DND-41 (cell line): ENCODE data around the gene AP3D1.

ENCODE experiments used
- ATAC-seq: fragments of 200-7000 bp; cut with Tn5 transposase; 3 replicates; pipeline ENCODE4 v1.9.1; 2021; ENCODE audit warnings: low read depth; ENCODE audit not compliant: insufficient read depth
- DNase-seq: peaks from one replicate; pipeline ENCODE4 v3.0.0-alpha.2; 2020
- H2AFZ ChIP-seq: 2 replicates; pipeline ENCODE4 v1.6.0; 2012; ENCODE audit warnings: low read depth, low read length
- H3K27ac ChIP-seq: 2 replicates; pipeline ENCODE4 v1.5.1; 2012; ENCODE audit warnings: low read length, inconsistent platforms
- H3K27me3 ChIP-seq: fragments of 200-600 bp; sonication (generic); 2 replicates; pipeline ENCODE4 v1.6.0; 2012; ENCODE audit warnings: low read length, mild to moderate bottlenecking, inconsistent platforms; ENCODE audit not compliant: insufficient read depth, poor library complexity
- H3K36me3 ChIP-seq: 2 replicates; pipeline ENCODE4 v1.5.1; 2012; ENCODE audit warnings: low read length, inconsistent platforms; ENCODE audit not compliant: insufficient read depth
- H3K4me1 ChIP-seq: 2 replicates; pipeline ENCODE4 v1.5.1; 2012; ENCODE audit warnings: mild to moderate bottlenecking, low read length; ENCODE audit not compliant: insufficient read depth
- H3K4me2 ChIP-seq: 2 replicates; pipeline ENCODE4 v1.6.0; 2012; ENCODE audit warnings: mild to moderate bottlenecking, moderate library complexity, low read length, inconsistent platforms; ENCODE audit not compliant: insufficient read depth
- H3K4me3 ChIP-seq, 2 experiments: fragments of 200-600 bp in 1 of 2; shearing (Covaris generic) in 1 of 2; 2 replicates each; pipeline ENCODE4 v1.5.1; 2012 to 2016; ENCODE audit warnings: inconsistent platforms in 2 of 2, low read length in 2 of 2, mild to moderate bottlenecking in 2 of 2, low read depth in 1 of 2, moderate library complexity in 1 of 2
- H3K79me2 ChIP-seq: 2 replicates; pipeline ENCODE4 v1.6.0; 2012; ENCODE audit warnings: low read length, inconsistent platforms; ENCODE audit not compliant: insufficient read depth
- H3K9ac ChIP-seq: 2 replicates; pipeline ENCODE4 v1.6.0; 2012; ENCODE audit warnings: low read depth, mild to moderate bottlenecking, inconsistent platforms, low read length, moderate library complexity
- H3K9me3 ChIP-seq: 2 replicates; pipeline ENCODE4 v1.5.1; 2012; ENCODE audit warnings: low read length, moderate library complexity, mild to moderate bottlenecking, inconsistent platforms; ENCODE audit not compliant: insufficient read depth, severe bottlenecking
- H4K20me1 ChIP-seq: 2 replicates; pipeline ENCODE4 v1.6.0; 2012; ENCODE audit warnings: low read length; ENCODE audit not compliant: insufficient read depth
- EZH2 ChIP-seq: IDR thresholded peaks from 3 replicates; pipeline ENCODE4 v1.6.1; 2012; ENCODE audit warnings: borderline replicate concordance, low read depth, mild to moderate bottlenecking, moderate library complexity, low read length, inconsistent platforms; ENCODE audit not compliant: severe bottlenecking
- TF ChIP-seq, protein P1 (sequence below): IDR thresholded peaks from 2 replicates; pipeline ENCODE4 v1.5.1; 2012; ENCODE audit warnings: borderline replicate concordance, low read length, moderate library complexity, mild to moderate bottlenecking; ENCODE audit not compliant: poor library complexity, severe bottlenecking; ENCODE audit errors: extremely low read depth

AP3D1 gene

DNA sequence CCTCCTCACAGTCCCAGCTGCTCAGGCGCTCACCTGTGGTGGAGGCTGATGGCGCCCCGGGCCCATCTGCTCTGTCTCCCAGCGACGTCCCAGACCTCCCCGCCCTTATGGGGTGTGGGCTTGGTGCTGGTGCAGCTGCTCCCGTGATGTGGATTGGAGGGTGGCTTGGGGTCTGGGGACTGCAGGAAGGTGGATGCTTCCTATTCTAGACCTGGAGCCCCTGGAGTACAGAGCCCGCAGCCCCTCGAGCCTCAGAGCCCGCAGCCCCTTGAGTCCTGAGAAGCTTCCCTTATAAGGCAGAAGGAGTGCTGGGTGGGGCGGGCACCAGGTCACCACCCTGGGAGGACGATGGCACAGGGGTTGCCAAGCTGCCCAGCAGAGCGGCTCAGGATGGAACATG, 44.0 kb upstream of the AP3D1 start:
- Histone ChIP-seq H3K27ac (no peak overlapping the region), H4K20me1 (peaks cover 89% of the 10 kb centered on the region), H3K27me3 (no peaks in the 10 kb centered on the region), H3K36me3 (peaks cover 98% of the 10 kb centered on the region), H3K4me1 (no peaks in the 10 kb centered on the region), H3K4me2 (no peak overlapping the region), H3K9ac (no peak overlapping the region), H3K9me3 (no peaks in the 10 kb centered on the region), H3K79me2 (peaks cover 93% of the 10 kb centered on the region), H2AFZ (no peak overlapping the region), H3K4me3 (no peak overlapping the region)
- DNase-seq, result no peak
- TF ChIP-seq EZH2, result no peak
- TF ChIP-seq, protein P1, sequence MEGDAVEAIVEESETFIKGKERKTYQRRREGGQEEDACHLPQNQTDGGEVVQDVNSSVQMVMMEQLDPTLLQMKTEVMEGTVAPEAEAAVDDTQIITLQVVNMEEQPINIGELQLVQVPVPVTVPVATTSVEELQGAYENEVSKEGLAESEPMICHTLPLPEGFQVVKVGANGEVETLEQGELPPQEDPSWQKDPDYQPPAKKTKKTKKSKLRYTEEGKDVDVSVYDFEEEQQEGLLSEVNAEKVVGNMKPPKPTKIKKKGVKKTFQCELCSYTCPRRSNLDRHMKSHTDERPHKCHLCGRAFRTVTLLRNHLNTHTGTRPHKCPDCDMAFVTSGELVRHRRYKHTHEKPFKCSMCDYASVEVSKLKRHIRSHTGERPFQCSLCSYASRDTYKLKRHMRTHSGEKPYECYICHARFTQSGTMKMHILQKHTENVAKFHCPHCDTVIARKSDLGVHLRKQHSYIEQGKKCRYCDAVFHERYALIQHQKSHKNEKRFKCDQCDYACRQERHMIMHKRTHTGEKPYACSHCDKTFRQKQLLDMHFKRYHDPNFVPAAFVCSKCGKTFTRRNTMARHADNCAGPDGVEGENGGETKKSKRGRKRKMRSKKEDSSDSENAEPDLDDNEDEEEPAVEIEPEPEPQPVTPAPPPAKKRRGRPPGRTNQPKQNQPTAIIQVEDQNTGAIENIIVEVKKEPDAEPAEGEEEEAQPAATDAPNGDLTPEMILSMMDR, result no peak
- no peak for ATAC-seq

GRCh38 chr19:2194513-2195078, 43.2 kb upstream of the AP3D1 start:
- TF ChIP-seq EZH2, result no peak
- TF ChIP-seq, protein P1, result no peak
- ATAC-seq (no peak), DNase-seq (no peak)
- Histone ChIP-seq H3K9me3 (no peaks in the 10 kb centered on the region), H3K27me3 (no peaks in the 10 kb centered on the region), H3K4me2 (no peak overlapping the region), H3K27ac (no peak overlapping the region), H3K4me1 (no peaks in the 10 kb centered on the region), H3K9ac (no peak overlapping the region), H3K79me2 (peaks cover 93% of the 10 kb centered on the region), H3K36me3 (peaks cover 98% of the 10 kb centered on the region), H2AFZ (no peak overlapping the region), H4K20me1 (peaks cover 89% of the 10 kb centered on the region), H3K4me3 (no peak overlapping the region)

DNA sequence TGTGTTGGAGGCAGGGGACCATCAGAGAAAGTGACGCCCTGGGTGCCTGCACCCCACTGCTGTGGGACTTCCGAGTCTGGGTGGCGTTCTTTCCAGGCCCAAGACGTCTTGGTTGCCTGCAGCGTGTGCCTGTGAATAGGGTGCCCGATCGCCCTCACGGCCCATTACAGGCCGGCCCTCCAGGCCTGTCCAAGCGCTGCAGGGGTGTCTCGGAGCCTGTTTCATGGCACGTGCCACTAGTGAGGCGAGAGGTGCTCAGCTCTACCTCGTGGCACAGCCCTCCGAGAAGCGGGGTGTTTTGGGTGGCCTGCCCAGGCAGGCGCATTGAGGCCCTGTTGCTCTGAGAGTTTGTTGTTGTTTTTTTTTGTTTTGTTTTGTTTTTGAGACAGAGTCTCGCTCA, 42.4 kb upstream of the AP3D1 start:
- no peaks in the 10 kb centered on the region for H3K4me1 ChIP-seq
- no peaks in the 10 kb centered on the region for H3K9me3 ChIP-seq
- no peaks in the 10 kb centered on the region for H3K27me3 ChIP-seq
- TF ChIP-seq, protein P1, result no peak
- no peak for TF ChIP-seq EZH2
- peaks cover 98% of the 10 kb centered on the region for H3K36me3 ChIP-seq
- no peak overlapping the region for H3K4me2 ChIP-seq
- H4K20me1 ChIP-seq, result peaks cover 89% of the 10 kb centered on the region
- no peak overlapping the region for H2AFZ ChIP-seq
- DNase-seq (no peak), ATAC-seq (no peak)
- H3K79me2 ChIP-seq, result peaks cover 93% of the 10 kb centered on the region
- no peak overlapping the region for H3K4me3 ChIP-seq
- H3K27ac ChIP-seq, result no peak overlapping the region
- H3K9ac ChIP-seq, result no peak overlapping the region
